DND-41 (cell line): ENCODE data around the gene TAS2R30.

ENCODE experiments used
- EZH2 ChIP-seq: IDR thresholded peaks from 3 replicates; pipeline ENCODE4 v1.6.1; 2012; ENCODE audit warnings: borderline replicate concordance, low read depth, mild to moderate bottlenecking, moderate library complexity, low read length, inconsistent platforms; ENCODE audit not compliant: severe bottlenecking
- TF ChIP-seq, protein P1 (sequence below): IDR thresholded peaks from 2 replicates; pipeline ENCODE4 v1.5.1; 2012; ENCODE audit warnings: borderline replicate concordance, low read length, moderate library complexity, mild to moderate bottlenecking; ENCODE audit not compliant: poor library complexity, severe bottlenecking; ENCODE audit errors: extremely low read depth

DNA sequence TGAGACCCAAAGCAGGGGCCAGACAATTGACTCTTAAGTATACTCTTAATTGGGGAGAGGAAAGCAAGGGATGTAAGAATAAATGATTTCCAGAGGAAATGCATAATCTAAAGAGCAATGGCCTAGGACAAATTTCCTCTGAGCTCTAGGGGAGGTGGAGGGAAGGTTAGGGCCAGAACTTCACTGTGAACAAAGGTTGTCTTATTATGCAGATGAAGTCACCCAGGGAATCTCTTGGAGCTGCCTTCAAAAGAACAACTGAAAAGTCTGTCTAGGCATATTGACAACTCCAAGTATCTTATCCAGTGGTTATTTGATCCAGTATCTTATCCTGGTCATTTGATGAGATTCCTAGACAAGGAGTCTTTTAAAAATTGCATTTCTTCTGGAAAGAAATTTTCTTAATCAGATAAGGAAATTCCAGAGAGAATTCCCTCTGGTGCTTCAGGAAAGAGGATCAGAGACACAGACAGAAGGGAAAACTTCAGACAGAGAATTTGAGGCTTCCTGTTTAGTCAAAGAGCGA lies 20.0 kb upstream of the TAS2R30 start:
- TF ChIP-seq, protein P1, sequence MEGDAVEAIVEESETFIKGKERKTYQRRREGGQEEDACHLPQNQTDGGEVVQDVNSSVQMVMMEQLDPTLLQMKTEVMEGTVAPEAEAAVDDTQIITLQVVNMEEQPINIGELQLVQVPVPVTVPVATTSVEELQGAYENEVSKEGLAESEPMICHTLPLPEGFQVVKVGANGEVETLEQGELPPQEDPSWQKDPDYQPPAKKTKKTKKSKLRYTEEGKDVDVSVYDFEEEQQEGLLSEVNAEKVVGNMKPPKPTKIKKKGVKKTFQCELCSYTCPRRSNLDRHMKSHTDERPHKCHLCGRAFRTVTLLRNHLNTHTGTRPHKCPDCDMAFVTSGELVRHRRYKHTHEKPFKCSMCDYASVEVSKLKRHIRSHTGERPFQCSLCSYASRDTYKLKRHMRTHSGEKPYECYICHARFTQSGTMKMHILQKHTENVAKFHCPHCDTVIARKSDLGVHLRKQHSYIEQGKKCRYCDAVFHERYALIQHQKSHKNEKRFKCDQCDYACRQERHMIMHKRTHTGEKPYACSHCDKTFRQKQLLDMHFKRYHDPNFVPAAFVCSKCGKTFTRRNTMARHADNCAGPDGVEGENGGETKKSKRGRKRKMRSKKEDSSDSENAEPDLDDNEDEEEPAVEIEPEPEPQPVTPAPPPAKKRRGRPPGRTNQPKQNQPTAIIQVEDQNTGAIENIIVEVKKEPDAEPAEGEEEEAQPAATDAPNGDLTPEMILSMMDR = no peak
- TF ChIP-seq EZH2 = no peak
